K562 (cell line): Measurements from ENCODE around the gene ZFPM1. TPM values are rescaled to one million over a fixed set of nuclear protein-coding genes. Genes with fewer than 3 reads are reported as not detected.

Experiments
- ATAC-seq: fragments of 200-7000 bp; cut with Tn5 transposase; 3 replicates; pipeline ENCODE4 v1.9.1; 2020; ENCODE audit warnings: moderate library complexity
- BruUV-seq: library from RNA; stranded (reverse); fragments of 400-500 nt; replicated peaks from 2 replicates; lab custom pipeline; 2021; lab: Mats Ljungman, UMichigan
- CTCF ChIA-PET: fragments of 300-600 bp; formaldehyde crosslinking; extraction: SDS; loops from one replicate; lab custom pipeline; 2021; ENCODE audit warnings: low intra/inter-chr PET ratio; lab: Yijun Ruan, JAX
- POLR2A ChIA-PET: fragments of 300-600, 350-650 bp; sonication (Branson Sonifier 250); formaldehyde crosslinking; extraction: SDS; loops from one replicate; lab custom pipeline; 2021; ENCODE audit warnings: antibody characterized with exemption, inconsistent platforms; lab: Yijun Ruan, JAX
- DNase-seq, 4 experiments: peaks; one replicate each; pipeline versions ENCODE4 v3.0.0 to v3.0.0-alpha.2; 2011 to 2018; ENCODE audit warnings: low spot score in 3 of 4, mixed read lengths in 3 of 4; ENCODE audit errors: extremely low read depth in 1 of 4
- FAIRE-seq: peaks from 2 replicates; lab custom pipeline; 2011; peaks lifted over from hg19 to GRCh38; lab: Jason Lieb, UNC
- H2AFZ ChIP-seq: 2 replicates; pipeline ENCODE4 v1.6.0; 2011; ENCODE audit warnings: low read depth, low read length, control low read depth, inconsistent platforms
- H3K27ac ChIP-seq: fragments of 200-600 bp; 3 replicates; pipeline ENCODE4 v1.8.0; 2011; ENCODE audit warnings: low read depth, mild to moderate bottlenecking, control low read depth, inconsistent platforms, low read length, moderate library complexity, mixed read lengths; ENCODE audit errors: extremely low read depth
- H3K27me3 ChIP-seq, 2 experiments: fragments of 300-600 bp in 1 of 2; 2 replicates in 1 of 2; 3 replicates in 1 of 2; pipeline versions ENCODE4 v1.6.0 to v1.8.0; 2011; ENCODE audit warnings: inconsistent platforms in 2 of 2, low read length in 2 of 2, mild to moderate bottlenecking in 1 of 2, mixed read lengths in 1 of 2, moderate library complexity in 1 of 2; ENCODE audit not compliant: control insufficient read depth in 2 of 2, insufficient read depth in 2 of 2
- H3K36me3 ChIP-seq: fragments of 300-600 bp; 3 replicates; pipeline ENCODE4 v1.8.0; 2011; ENCODE audit warnings: mild to moderate bottlenecking, low read length, inconsistent platforms; ENCODE audit not compliant: control insufficient read depth, insufficient read depth
- H3K4me1 ChIP-seq, 2 experiments: fragments of 200-600 bp in 1 of 2; replicated peaks in 1 of 2; 2 replicates in 1 of 2; 3 replicates in 1 of 2; pipeline versions ENCODE4 v1.5.1 to v1.8.0; 2011; ENCODE audit warnings: inconsistent platforms in 2 of 2, low read length in 2 of 2, mild to moderate bottlenecking in 1 of 2, mixed read lengths in 1 of 2, moderate library complexity in 1 of 2; ENCODE audit not compliant: control insufficient read depth in 2 of 2, insufficient read depth in 2 of 2
- H3K4me2 ChIP-seq: 2 replicates; pipeline ENCODE4 v1.6.1; 2011; ENCODE audit warnings: low read length, control low read depth, inconsistent platforms, mixed read lengths; ENCODE audit not compliant: insufficient read depth
- H3K4me3 ChIP-seq: fragments of 200-600 bp; sonication (generic), shearing (Covaris generic); 2 replicates; pipeline ENCODE4 v1.5.1; 2016; ENCODE audit warnings: control low read depth, inconsistent platforms
- H3K79me2 ChIP-seq: fragments of 200-600 bp; 3 replicates; pipeline ENCODE4 v1.8.0; 2011; ENCODE audit warnings: low read length, inconsistent platforms; ENCODE audit not compliant: control insufficient read depth, insufficient read depth
- H3K9ac ChIP-seq, 2 experiments: 2 replicates each; pipeline versions ENCODE4 v1.6.0 to v1.6.1; 2011; ENCODE audit warnings: low read depth in 2 of 2, low read length in 2 of 2, control low read depth in 1 of 2, inconsistent platforms in 1 of 2, mild to moderate bottlenecking in 1 of 2, mixed read lengths in 1 of 2; ENCODE audit not compliant: insufficient read depth in 1 of 2
- H3K9me1 ChIP-seq: one replicate; pipeline ENCODE4 v1.6.0; 2011; ENCODE audit warnings: inconsistent platforms, mild to moderate bottlenecking, low read length, moderate library complexity; ENCODE audit not compliant: control insufficient read depth, insufficient read depth
- H3K9me3 ChIP-seq: replicated peaks from 2 replicates; pipeline ENCODE4 v1.5.1; 2011; ENCODE audit warnings: low read depth, low read length, inconsistent platforms; ENCODE audit not compliant: control insufficient read depth, insufficient read depth
- H4K20me1 ChIP-seq: replicated peaks from 2 replicates; pipeline ENCODE4 v1.6.1; 2011; ENCODE audit warnings: low read length, inconsistent platforms, mixed read lengths; ENCODE audit not compliant: control insufficient read depth, insufficient read depth
- ATF3 ChIP-seq, 2 experiments: fragments of 450-650 bp in 1 of 2; sonication (generic) in 1 of 2; formaldehyde crosslinking in 1 of 2; IDR thresholded peaks in 1 of 2; conservative IDR thresholded peaks in 1 of 2; 2 replicates each; pipeline versions ENCODE4 v1.6.1 to v1.8.1; 2016 to 2023; ENCODE audit warnings: mild to moderate bottlenecking in 2 of 2, moderate library complexity in 2 of 2, inconsistent platforms in 1 of 2, missing genetic modification reagents in 1 of 2
- CBFA2T3 ChIP-seq: fragments of 450-650 bp; IDR thresholded peaks from 2 replicates; pipeline ENCODE4 v1.6.1; 2017
- GATAD2B ChIP-seq: fragments of 450-650 bp; IDR thresholded peaks from 2 replicates; pipeline ENCODE4 v1.6.1; 2017; ENCODE audit warnings: mild to moderate bottlenecking, borderline replicate concordance
- TAF15 ChIP-seq: fragments of 200-400 bp; formaldehyde crosslinking; IDR thresholded peaks from 2 replicates; pipeline ENCODE4 v1.6.1; 2017; ENCODE audit warnings: mild to moderate bottlenecking, low read depth, low read length, moderate library complexity
- ZNF263 ChIP-seq: sonication (generic); formaldehyde crosslinking; IDR thresholded peaks from 2 replicates; pipeline ENCODE4 v1.8.0; 2022; ENCODE audit warnings: mild to moderate bottlenecking, missing genetic modification reagents, borderline replicate concordance
- ZNF57 ChIP-seq: fragments of 450-650 bp; formaldehyde crosslinking; IDR thresholded peaks from 2 replicates; pipeline ENCODE4 v1.4.0; 2020; ENCODE audit warnings: mild to moderate bottlenecking, moderate library complexity
- WGBS: fragments of 100-300 bp; shearing (Covaris generic); methylation state at CpG from one replicate; pipeline ENCODE4 v1.1.6; 2016; ENCODE audit warnings: low coverage, mixed read lengths; ENCODE audit not compliant: insufficient coverage; ENCODE audit errors: missing lambda C conversion rate; 5-methylcytosine and 5-hydroxymethylcytosine counted together
- in situ Hi-C: fragments of 300-500 bp; cut with MboI; formaldehyde crosslinking; loops from 4 replicates; pipeline ENCODE4 v1.15.0; 2018; ENCODE audit warnings: inconsistent platforms, mixed read lengths
- intact Hi-C: fragments of 100-400 bp; cut with micrococcal nuclease; formaldehyde crosslinking; loops from 2 replicates; pipeline ENCODE4 v1.14.2; 2022
- polyA plus RNA-seq, 8 experiments: library from polyadenylated mRNA; depleted of rRNA in 4 of 8; stranded (reverse) in 5 of 8; unstranded in 3 of 8; fragments of >200 nt; fragmentation: Nextera tagmentation in 2 of 8; fragmentation: Illumina TruSeq in 1 of 8; extraction: Ambion mirVana in 2 of 8; extraction: Trizol in 1 of 8; gene quantifications; 2 replicates each; pipeline versions ENCODE4 v1.2.1 to v1.2.3, GENCODE V29; 2011 to 2014; ENCODE audit warnings: inconsistent platforms in 1 of 8, missing spikeins in 1 of 8
- total RNA-seq, 7 experiments: library from RNA; depleted of rRNA in 6 of 7; stranded (reverse); fragments of >200 nt in 6 of 7; fragmentation: Illumina TruSeq in 2 of 7; extraction: Trizol in 2 of 7; gene quantifications; 2 replicates each; pipeline versions ENCODE4 v1.2.1 to v1.2.3, GENCODE V29; 2011 to 2021; ENCODE audit warnings: low replicate concordance in 1 of 7
- TF ChIP-seq, protein P1 (sequence below): fragments of 200-400 bp; formaldehyde crosslinking; IDR thresholded peaks from 2 replicates; pipeline ENCODE4 v1.6.1; 2017; ENCODE audit warnings: mild to moderate bottlenecking, low read depth, low read length, moderate library complexity

Gene ZFPM1
- total and polyA plus RNA-seq, 9 of the 15 experiments (the other 6 are each of a cell fraction or from before 2014, with no cell fraction given) = 0.03 to 35.9 (median 1.4) TPM

DNA sequence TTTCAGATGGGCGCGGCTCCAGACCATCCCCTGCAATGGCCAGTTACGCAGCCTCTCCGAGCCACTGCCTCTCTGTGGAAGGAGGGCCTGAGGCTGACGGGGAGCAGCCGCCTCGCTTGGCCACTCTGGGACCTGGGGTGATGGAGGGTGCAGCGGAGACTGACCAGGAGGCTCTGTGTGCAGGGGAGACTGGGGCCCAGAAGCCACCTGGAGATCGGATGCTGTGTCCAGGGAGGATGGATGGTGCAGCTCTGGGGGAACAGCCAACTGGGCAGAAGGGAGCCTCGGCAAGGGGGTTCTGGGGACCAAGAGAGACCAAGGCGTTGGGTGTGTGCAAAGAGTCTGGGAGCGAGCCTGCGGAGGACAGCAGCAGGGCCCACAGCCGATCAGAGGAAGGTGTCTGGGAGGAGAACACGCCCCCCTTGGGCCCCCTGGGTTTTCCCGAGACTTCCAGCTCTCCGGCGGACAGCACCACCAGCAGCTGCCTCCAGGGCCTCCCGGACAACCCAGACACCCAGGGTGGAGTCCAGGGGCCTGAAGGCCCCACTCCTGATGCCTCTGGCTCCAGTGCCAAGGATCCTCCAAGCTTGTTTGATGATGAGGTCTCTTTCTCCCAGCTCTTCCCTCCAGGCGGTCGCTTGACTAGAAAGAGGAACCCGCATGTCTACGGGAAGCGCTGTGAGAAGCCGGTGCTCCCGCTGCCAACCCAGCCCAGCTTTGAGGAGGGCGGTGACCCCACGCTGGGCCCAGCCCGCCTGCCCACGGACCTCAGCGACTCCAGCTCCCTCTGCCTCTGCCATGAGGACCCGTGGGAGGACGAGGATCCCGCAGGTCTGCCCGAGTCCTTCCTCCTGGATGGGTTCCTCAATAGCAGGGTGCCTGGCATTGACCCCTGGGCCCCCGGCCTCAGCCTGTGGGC is 17.4 kb upstream of the ZFPM1 start:
- intact Hi-C loops = loop anchor here (2.0 kb wide), 1 partner anchor 149 kb away; no protein-coding TSS in a partner anchor
- DNase-seq (no peak), FAIRE-seq (no peak), ATAC-seq (peak; percentile 14; the same call in 2 of the 3 replicates)
- Histone ChIP-seq H2AFZ (no peak overlapping the region), H4K20me1 (peaks cover 11% of the 10 kb centered on the region), H3K79me2 (no peaks in the 10 kb centered on the region), H3K27ac (no peak overlapping the region), H3K9me3 (no peaks in the 10 kb centered on the region), H3K9me1 (no peaks in the 10 kb centered on the region), H3K36me3 (no peaks in the 10 kb centered on the region), H3K4me2 (no peak overlapping the region), H3K9ac (no peak overlapping the region), H3K4me3 (no peak overlapping the region), H3K27me3 (peaks cover 29 to 69% of the 10 kb centered on the region in 2 experiments; a peak in 4 of 5 replicates), H3K4me1 (peaks cover 0 to 81% of the 10 kb centered on the region in 2 experiments; a peak in 2 of 5 replicates)
- ChIA-PET POLR2A (interaction anchor here (0.8 to 1.0 kb wide), 2 partner anchors 25 to 92 kb away, joined by 3 read pairs; no protein-coding TSS in a partner anchor), CTCF (no interaction called here)
- BruUV-seq = no TSS peak
- WGBS = 11% methylated on average over 35 of the region's 36 CpGs
- no peak for TF ChIP-seq TAF15
- TF ChIP-seq CBFA2T3 = no peak
- TF ChIP-seq ZNF57 (CRISPR knock-in tag) = no peak
- TF ChIP-seq ZNF263 (CRISPR knock-in tag) = 0 out of 2 replicates have a peak, but pooled peaks have one; percentile 15
- TF ChIP-seq, protein P1, sequence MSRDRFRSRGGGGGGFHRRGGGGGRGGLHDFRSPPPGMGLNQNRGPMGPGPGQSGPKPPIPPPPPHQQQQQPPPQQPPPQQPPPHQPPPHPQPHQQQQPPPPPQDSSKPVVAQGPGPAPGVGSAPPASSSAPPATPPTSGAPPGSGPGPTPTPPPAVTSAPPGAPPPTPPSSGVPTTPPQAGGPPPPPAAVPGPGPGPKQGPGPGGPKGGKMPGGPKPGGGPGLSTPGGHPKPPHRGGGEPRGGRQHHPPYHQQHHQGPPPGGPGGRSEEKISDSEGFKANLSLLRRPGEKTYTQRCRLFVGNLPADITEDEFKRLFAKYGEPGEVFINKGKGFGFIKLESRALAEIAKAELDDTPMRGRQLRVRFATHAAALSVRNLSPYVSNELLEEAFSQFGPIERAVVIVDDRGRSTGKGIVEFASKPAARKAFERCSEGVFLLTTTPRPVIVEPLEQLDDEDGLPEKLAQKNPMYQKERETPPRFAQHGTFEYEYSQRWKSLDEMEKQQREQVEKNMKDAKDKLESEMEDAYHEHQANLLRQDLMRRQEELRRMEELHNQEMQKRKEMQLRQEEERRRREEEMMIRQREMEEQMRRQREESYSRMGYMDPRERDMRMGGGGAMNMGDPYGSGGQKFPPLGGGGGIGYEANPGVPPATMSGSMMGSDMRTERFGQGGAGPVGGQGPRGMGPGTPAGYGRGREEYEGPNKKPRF = no peak
- TF ChIP-seq GATAD2B = no peak
- no peak for TF ChIP-seq ATF3 (IDR thresholded peaks at IDR 0.05)
- TF ChIP-seq ATF3 (CRISPR knock-in tag; conservative IDR thresholded peaks at IDR 0.05) = no peak
- in situ Hi-C loops = no loop called here
